GM12878 (cell line): Measurements from ENCODE around the gene RETREG2. TPM values are rescaled to one million over a fixed set of nuclear protein-coding genes. Genes with fewer than 3 reads are reported as not detected.

ENCODE experiments used
- CREB1 ChIP-seq: IDR thresholded peaks from 2 replicates; pipeline ENCODE4 v1.6.1; 2012; ENCODE audit warnings: low read depth, mild to moderate bottlenecking, inconsistent platforms
- EED ChIP-seq: sonication (generic); IDR thresholded peaks from 2 replicates; pipeline ENCODE4 v1.6.1; 2016; ENCODE audit warnings: antibody characterized with exemption, low read depth
- EGR1 ChIP-seq, 2 experiments: IDR thresholded peaks; 1 replicate in 1 of 2; 2 replicates in 1 of 2; pipeline ENCODE4 v1.6.1; 2011 to 2012; ENCODE audit warnings: low read depth in 2 of 2, low read length in 2 of 2, borderline replicate concordance in 1 of 2, mild to moderate bottlenecking in 1 of 2, moderate library complexity in 1 of 2
- ESRRA ChIP-seq: IDR thresholded peaks from 2 replicates; pipeline ENCODE4 v1.6.1; 2012; ENCODE audit warnings: mild to moderate bottlenecking, low read length, improper control_type of control experiment
- HDAC2 ChIP-seq: fragments of 200-600 bp; sonication (generic); IDR thresholded peaks from 2 replicates; pipeline ENCODE4 v1.6.1; 2017
- IKZF1 ChIP-seq: fragments of 450-650 bp; conservative IDR thresholded peaks from 2 replicates; pipeline ENCODE4 v1.6.1; 2017; ENCODE audit warnings: antibody characterized with exemption, mild to moderate bottlenecking
- MAX ChIP-seq: IDR thresholded peaks from 2 replicates; pipeline ENCODE4 v1.6.1; 2012; ENCODE audit warnings: low read depth, low read length, improper control_type of control experiment
- MTA2 ChIP-seq: fragments of 450-650 bp; IDR thresholded peaks from 2 replicates; pipeline ENCODE4 v1.6.1; 2016; ENCODE audit warnings: low read depth, mild to moderate bottlenecking, moderate library complexity
- MTA3 ChIP-seq: IDR thresholded peaks from 2 replicates; pipeline ENCODE4 v1.6.1; 2012; ENCODE audit warnings: low read length, inconsistent platforms, borderline replicate concordance
- MYB ChIP-seq: fragments of 150-350 bp; IDR thresholded peaks from 2 replicates; pipeline ENCODE4 v1.6.1; 2014; ENCODE audit warnings: mild to moderate bottlenecking, low read depth, low read length, borderline replicate concordance
- NFYB ChIP-seq: IDR thresholded peaks from 2 replicates; pipeline ENCODE4 v1.6.1; 2011; ENCODE audit warnings: low read depth, mild to moderate bottlenecking, low read length, improper control_type of control experiment, moderate library complexity; ENCODE audit not compliant: insufficient read depth
- NR2C2 ChIP-seq: IDR thresholded peaks from 2 replicates; pipeline ENCODE4 v1.6.1; 2011; ENCODE audit warnings: borderline replicate concordance, low read depth; ENCODE audit not compliant: control insufficient read depth, insufficient read length
- PKNOX1 ChIP-seq: fragments of 450-650 bp; IDR thresholded peaks from 2 replicates; pipeline ENCODE4 v1.6.1; 2016; ENCODE audit warnings: mild to moderate bottlenecking
- POLR2AphosphoS5 ChIP-seq: IDR thresholded peaks from 2 replicates; pipeline ENCODE4 v1.6.1; 2011; ENCODE audit warnings: mild to moderate bottlenecking, low read length, inconsistent platforms
- PRDM15 ChIP-seq: fragments of 450-650 bp; formaldehyde crosslinking; IDR thresholded peaks from 2 replicates; pipeline ENCODE4 v1.4.0; 2020; ENCODE audit warnings: mild to moderate bottlenecking, moderate library complexity
- SKIL ChIP-seq: fragments of 450-650 bp; IDR thresholded peaks from 2 replicates; pipeline ENCODE4 v1.6.1; 2017; ENCODE audit warnings: mild to moderate bottlenecking, low read depth, inconsistent platforms; ENCODE audit not compliant: poor library complexity, severe bottlenecking
- SMARCA5 ChIP-seq: fragments of 450-650 bp; IDR thresholded peaks from 2 replicates; pipeline ENCODE4 v1.6.1; 2017; ENCODE audit warnings: mild to moderate bottlenecking
- TCF3 ChIP-seq: IDR thresholded peaks from 2 replicates; pipeline ENCODE4 v1.6.1; 2012; ENCODE audit warnings: low read depth, mild to moderate bottlenecking, low read length, borderline replicate concordance; ENCODE audit not compliant: insufficient read depth
- USF1 ChIP-seq: IDR thresholded peaks from 2 replicates; pipeline ENCODE4 v1.6.1; 2011; ENCODE audit warnings: borderline replicate concordance, low read depth, mild to moderate bottlenecking, moderate library complexity, mixed read lengths, low read length; ENCODE audit not compliant: insufficient read depth; ENCODE audit errors: extremely low read length
- WRNIP1 ChIP-seq: IDR thresholded peaks from 2 replicates; pipeline ENCODE4 v1.6.1; 2011; ENCODE audit warnings: low read depth, low read length, improper control_type of control experiment, borderline replicate concordance
- ZNF274 ChIP-seq: IDR thresholded peaks from one replicate; pipeline ENCODE4 v1.8.0; 2011; ENCODE audit not compliant: insufficient read length, insufficient read depth
- ZZZ3 ChIP-seq: IDR thresholded peaks from 2 replicates; pipeline ENCODE4 v1.6.1; 2011; ENCODE audit warnings: low read depth; ENCODE audit not compliant: control insufficient read depth, insufficient read length
- polyA plus RNA-seq, 11 experiments: library from polyadenylated mRNA; depleted of rRNA in 4 of 11; unstranded in 6 of 11; stranded (reverse) in 5 of 11; fragments of >200 nt; fragmentation: Nextera tagmentation in 4 of 11; fragmentation: Illumina TruSeq in 1 of 11; extraction: Ambion mirVana in 4 of 11; extraction: Trizol in 1 of 11; gene quantifications; 1 replicate in 1 of 11; 2 replicates in 10 of 11; pipeline versions ENCODE4 v1.2.1 to v1.2.3, GENCODE V29; 2011 to 2016; ENCODE audit warnings: inconsistent platforms in 2 of 11, missing spikeins in 2 of 11, low read depth in 1 of 11
- total RNA-seq, 4 experiments: library from RNA; depleted of rRNA in 3 of 4; stranded (reverse); fragments of >200 nt in 3 of 4; fragmentation: Illumina TruSeq in 1 of 4; extraction: Trizol in 1 of 4; gene quantifications; 2 replicates each; pipeline versions ENCODE4 v1.2.1 to v1.2.3, GENCODE V29; 2013 to 2021

Gene RETREG2
- total and polyA plus RNA-seq, 10 of the 15 experiments (the other 5 are each of a cell fraction or from before 2014, with no cell fraction given) = 10.1 to 72.0 (median 28.3) TPM

- TF ChIP-seq MTA3 (no peak), SMARCA5 (no peak), ZZZ3 (no peak), USF1 (no peak), NR2C2 (no peak), EED (no peak), EGR1 (IDR thresholded peaks at IDR 0.05; ENCODE audit: borderline replicate concordance in 1 of 2, low read depth in 2 of 2, low read length in 2 of 2) (no peak), HDAC2 (peak; percentile 24; the same call in 1 of the 2 replicates), MAX (no peak; the same call in 1 of the 2 replicates), ZNF274 (no peak), NFYB (no peak), CREB1 (no peak), TCF3 (0 out of 2 replicates have a peak, but pooled peaks have one; percentile 18), MYB (no peak), POLR2AphosphoS5 (peak; percentile 4; the same call in 1 of the 2 replicates), ESRRA (no peak), PKNOX1 (no peak), IKZF1 (no peak), MTA2 (no peak), WRNIP1 (no peak), SKIL (no peak), PRDM15 (CRISPR knock-in tag) (no peak)
These were observed 52.0 kb downstream of the RETREG2 start (continued) for GRCh38 chr2:219230059-219230540.
